NCI-H1694 treated with DMSO at 0.1 percent for 48 hours (cell line): ENCODE data around the gene CEP85L.

Source experiments
- DNase-seq: peaks from one replicate; lab custom pipeline; 2025; lab: John Stamatoyannopoulos, UW

The CEP85L gene

GRCh38 chr6:118660218-118660569 lies 8.8 kb upstream of the CEP85L start:
- peak; percentile 45 for DNase-seq

DNA sequence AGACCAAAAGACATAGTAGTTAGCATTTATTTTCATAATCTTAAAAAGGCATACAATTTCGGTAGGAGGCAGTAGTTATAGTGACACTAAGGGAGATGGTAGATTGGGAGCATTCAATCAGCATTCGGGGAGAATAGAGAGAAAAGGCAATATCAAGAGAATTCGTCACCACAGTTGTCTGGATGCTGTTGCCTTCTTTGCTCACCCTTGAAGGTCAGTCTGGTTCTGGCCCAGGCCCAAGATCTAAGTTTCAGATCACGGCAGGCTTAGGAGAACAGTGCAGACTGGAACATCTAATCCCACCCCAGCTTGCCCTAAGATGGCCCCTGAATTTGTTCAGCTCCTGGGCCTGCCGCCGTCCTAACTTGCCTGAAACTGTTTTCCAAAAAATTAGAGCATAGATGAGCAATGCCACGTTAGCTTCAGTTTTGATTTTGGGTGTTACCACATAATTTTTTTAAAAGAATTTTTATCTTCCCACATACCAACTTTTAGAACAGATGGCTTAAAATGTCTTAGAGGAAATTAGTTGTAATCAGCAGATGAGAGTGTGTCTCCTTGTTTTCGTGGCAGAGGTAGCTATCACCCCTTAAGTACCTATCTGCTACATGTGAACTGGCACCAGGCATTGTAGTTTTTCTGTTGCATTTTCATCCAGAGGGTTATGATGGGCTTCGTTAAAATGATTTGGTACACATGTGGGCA lies 8.3 kb upstream of the CEP85L start:
- no peak for DNase-seq

GRCh38 chr6:118656847-118657451 lies 5.6 kb upstream of the CEP85L start:
- DNase-seq: no peak

DNA sequence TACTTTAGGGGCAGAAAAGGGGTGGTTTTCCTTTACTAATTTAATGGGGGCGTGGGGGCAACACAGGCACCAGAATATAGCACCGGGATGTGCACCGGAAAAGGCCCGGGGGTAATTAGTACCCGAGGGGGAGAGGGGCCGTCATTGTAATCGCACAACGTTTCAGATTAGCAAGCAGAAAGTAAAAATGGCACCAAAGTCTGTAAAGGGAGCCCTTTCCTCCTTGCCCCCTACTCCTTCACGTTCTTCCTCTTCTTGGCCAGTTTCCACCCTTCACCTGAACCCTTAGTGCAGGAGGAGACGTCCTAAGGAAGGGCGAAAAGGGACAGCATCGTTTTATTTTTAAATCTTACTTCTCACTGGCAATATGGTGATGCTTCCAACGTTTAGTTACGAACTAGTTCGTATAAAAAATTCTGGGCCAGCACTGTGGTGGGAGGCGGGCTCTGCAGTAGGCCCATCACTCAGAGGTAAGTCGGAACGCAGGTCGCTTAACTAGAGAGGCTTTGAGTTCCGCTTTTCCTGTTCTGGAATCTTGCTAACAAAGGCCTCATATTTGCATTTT lies 742 bp upstream of the CEP85L start:
- DNase-seq: no peak

- DNase-seq: no peak
Observed at GRCh38 chr6:118650582-118651281, 659 bp downstream of the CEP85L start.

GRCh38 chr6:118649918-118650581 lies 1.3 kb downstream of the CEP85L start:
- DNase-seq: no peak

- DNase-seq: peak; percentile 11
Observed at GRCh38 chr6:118648866-118649554, 2.4 kb downstream of the CEP85L start.

GRCh38 chr6:118646977-118647376 lies 4.4 kb downstream of the CEP85L start:
- no peak for DNase-seq

DNA sequence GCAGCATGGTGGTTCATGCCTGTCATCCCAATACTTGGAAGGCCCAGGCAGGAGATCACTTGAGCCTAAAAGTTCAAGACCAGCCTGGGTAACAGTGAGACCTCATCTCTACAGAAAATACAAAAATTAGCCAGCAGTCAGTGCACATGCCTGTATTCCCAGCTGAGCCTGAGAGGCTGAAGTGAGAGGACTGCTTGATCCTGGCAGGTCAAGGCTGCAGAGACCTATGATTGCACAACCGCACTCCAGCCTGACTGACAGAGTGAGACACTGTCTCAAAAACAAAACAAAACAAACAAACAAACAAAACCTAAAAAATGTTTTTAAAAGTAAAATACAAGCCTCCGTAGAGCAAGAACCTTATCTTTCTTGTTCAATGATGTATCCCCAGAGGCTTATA lies 6.0 kb downstream of the CEP85L start:
- DNase-seq: no peak

GRCh38 chr6:118644007-118644406 lies 7.4 kb downstream of the CEP85L start:
- no peak for DNase-seq

GRCh38 chr6:118641042-118641441 lies 10.3 kb downstream of the CEP85L start:
- no peak for DNase-seq

- no peak for DNase-seq
Observed at GRCh38 chr6:118639054-118639964, 12.1 kb downstream of the CEP85L start.

DNA sequence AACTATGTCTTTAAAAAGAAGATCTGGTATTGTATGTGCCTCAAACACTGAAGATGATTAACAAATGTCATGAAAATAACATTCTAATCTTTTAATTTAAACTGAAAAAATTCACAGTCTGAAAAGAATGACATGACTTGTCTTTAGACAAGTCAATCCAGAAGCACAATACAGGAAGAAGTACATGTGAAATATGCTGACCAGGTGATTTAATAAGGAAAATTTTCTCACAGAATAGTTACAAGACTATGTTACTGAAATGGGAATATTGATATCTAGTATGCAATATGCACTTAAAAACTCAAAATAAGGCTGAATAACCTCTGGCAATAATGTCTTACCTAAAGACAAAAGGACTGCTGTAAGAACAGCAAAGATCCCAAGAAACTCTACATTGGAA lies 13.1 kb downstream of the CEP85L start:
- no peak for DNase-seq

DNA sequence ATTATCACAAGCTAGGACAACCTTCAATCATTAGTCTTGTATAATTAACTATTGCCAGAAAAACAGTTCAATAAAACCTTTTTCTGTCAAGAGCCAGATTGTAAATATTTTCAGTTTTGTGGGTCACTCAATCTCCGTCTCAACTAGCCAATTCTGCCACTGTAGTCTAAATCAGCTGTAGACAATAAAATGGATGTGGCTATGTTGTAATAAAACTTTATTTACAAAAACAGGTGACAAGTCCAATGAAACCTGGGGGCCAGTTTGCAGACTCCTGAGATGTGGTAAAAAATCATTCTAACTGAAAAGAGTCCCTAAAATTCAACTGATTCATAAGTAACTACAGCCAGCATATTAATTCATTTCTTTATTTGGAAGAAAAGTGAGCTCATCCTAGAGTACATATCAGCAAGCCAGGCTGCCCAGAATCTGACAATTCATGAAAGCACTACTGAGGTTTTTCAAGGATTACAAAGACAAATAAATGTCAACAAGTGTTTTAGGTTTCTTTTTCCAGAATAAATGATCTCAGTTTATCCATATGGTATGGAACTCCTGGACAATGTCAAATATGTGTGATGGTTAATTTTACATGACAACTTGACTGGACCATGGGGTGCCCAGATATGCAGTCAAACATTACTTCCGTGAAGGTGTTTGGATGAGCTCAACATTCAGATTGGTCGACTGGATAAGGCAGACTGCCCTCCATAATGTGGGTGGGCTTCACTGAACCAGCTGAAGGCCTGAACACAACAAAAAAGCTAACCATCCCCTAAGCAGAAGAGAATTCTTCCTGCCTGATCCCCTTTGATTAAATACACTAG lies 15.3 kb downstream of the CEP85L start:
- DNase-seq: no peak

DNA sequence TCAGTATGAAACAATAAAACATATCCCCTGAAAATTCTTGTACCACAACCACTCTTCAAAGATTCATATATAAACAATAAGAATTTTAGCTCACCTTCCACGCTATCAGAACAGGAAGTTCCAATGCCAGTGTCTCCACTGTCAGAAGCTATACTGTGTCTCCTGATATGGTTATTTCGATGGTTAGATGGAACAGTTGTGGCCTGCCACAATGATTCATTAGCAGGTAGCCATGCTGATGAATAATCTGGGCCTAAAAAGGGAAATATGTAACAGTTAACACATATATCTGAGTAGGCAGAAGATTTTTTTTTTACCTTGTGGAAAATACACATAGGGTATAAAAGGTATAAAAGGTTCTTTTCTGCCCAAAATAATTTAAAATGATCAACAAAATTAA lies 19.0 kb downstream of the CEP85L start:
- no peak for DNase-seq

DNA sequence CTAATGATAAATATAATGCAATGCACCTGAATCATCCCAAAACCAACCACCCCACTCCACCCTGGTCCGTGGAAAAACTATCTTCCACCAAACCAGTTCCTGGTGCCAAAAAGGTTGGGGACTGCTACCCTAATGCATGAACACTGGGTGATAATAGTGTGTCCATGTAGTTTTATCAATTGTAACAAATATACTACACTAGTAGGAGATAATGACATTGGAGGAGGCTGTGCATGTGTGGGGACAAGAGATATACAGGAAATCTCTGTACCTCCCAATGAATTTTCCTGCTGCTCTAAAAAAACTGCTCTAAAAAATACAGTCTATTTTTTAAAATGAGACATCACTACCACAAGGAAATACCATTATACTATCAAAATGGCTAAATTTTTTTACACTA lies 20.5 kb downstream of the CEP85L start:
- DNase-seq: no peak

GRCh38 chr6:118630067-118630466 lies 21.3 kb downstream of the CEP85L start:
- no peak for DNase-seq

- no peak for DNase-seq
Observed at GRCh38 chr6:118627724-118628123, 23.7 kb downstream of the CEP85L start.

DNA sequence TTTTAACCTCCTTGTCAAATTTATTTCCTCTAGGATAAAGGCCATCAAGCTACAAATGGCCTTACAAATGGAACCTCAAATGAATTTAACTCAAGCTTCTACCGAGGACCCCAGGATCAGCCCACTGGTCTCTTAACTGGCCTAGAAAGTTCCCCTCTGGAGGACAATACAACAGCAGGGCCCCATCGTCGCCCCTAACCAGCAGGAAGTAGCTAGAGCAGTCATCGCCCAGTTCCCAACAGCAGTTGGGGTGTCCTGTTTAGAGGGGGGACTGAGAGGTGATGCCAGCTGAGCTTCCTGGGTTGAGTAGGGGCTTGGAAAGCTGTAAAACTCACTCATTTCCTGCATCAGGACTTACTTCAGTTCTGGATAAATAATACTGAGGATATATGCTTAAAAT lies 25.6 kb downstream of the CEP85L start:
- no peak for DNase-seq
